ENCODE data around the gene TEX38. TPM values are rescaled to one million over a fixed set of nuclear protein-coding genes. Genes with fewer than 3 reads are reported as not detected.

The TEX38 gene
- total RNA-seq (not detected in 2 replicates), polyA plus RNA-seq (not detected in 2 replicates), polyA minus RNA-seq (0.36 TPM in 1 of 2 replicates, not detected in the other)
- total RNA-seq (2013): not detected

DNA sequence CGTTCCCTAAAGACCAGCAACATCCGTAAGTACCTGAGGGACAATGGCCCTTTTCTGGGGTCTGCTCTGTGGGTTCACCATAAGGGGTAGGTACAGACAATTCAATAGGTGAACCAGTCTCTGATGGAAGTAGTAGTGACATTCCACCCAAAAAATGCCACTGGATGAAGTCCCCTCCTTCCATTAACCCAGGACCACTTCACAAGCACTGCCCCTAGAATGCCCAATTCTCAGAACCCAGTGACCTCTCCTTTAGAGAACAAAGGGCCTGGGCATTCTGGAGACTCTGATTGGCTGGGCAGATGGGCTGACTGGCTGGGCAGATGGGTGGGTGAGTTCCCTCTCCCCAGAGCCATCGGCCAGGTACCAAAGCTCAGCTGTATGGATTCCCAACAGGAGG, at the start of gene TEX38:
TEX38 (plus strand) TSS at position 301 of the 400 bp plus-strand sequence; CDS start at position 382, 81 bp downstream.
- Mint-ChIP-seq H3K4me3 (no peak within 1 kb of the TSS), H3K9me3 (ENCODE audit: insufficient read depth) (no peaks in the 10 kb centered on the region), H3K27ac (no peak within 1 kb of the TSS), H3K4me1 (peaks cover 23% of the 10 kb centered on the region), H3K27me3 (no peaks in the 10 kb centered on the region)
- no peak within 1 kb of the TSS for H3K4me2 ChIP-seq (replicated peaks; ENCODE audit: low read depth, low read length, poor library complexity, severe bottlenecking)
- ATAC-seq (ENCODE audit: low read depth) (no peak), DNase-seq (no peak)
- TF ChIP-seq, protein P1, sequence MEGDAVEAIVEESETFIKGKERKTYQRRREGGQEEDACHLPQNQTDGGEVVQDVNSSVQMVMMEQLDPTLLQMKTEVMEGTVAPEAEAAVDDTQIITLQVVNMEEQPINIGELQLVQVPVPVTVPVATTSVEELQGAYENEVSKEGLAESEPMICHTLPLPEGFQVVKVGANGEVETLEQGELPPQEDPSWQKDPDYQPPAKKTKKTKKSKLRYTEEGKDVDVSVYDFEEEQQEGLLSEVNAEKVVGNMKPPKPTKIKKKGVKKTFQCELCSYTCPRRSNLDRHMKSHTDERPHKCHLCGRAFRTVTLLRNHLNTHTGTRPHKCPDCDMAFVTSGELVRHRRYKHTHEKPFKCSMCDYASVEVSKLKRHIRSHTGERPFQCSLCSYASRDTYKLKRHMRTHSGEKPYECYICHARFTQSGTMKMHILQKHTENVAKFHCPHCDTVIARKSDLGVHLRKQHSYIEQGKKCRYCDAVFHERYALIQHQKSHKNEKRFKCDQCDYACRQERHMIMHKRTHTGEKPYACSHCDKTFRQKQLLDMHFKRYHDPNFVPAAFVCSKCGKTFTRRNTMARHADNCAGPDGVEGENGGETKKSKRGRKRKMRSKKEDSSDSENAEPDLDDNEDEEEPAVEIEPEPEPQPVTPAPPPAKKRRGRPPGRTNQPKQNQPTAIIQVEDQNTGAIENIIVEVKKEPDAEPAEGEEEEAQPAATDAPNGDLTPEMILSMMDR (IDR thresholded peaks at IDR 0.05): no peak
- no peak for TF ChIP-seq EZH2 (IDR thresholded peaks at IDR 0.05; ENCODE audit: borderline replicate concordance, insufficient read depth, low read depth, low read length, poor library complexity, severe bottlenecking)
- H3K79me2 ChIP-seq (ENCODE audit: control insufficient read depth, insufficient read depth, low read length): peaks cover 8% of the 10 kb centered on the region
- no peak within 1 kb of the TSS for H3K9ac ChIP-seq (ENCODE audit: low read length)
- H3K36me3 ChIP-seq (replicated peaks in 1 of 2; ENCODE audit: control extremely low read depth in 1 of 2, control insufficient read depth in 1 of 2, extremely low read depth in 1 of 2, insufficient read depth in 2 of 2, low read length in 1 of 2): peaks cover 5 to 8% of the 10 kb centered on the region in 2 experiments
- WGBS (ENCODE audit: insufficient coverage): 94% methylated on average over 2 of the region's 3 CpGs
- CTCF ChIA-PET: interaction anchor here (0.6 kb wide), 1 partner anchor 53 kb away, joined by 3 read pairs; no protein-coding TSS in a partner anchor
- H3K4me1 ChIP-seq (ENCODE audit: control insufficient read depth in 2 of 2, insufficient read depth in 2 of 2, low read length in 2 of 2): peaks cover 19 to 20% of the 10 kb centered on the region in 2 donors
- H3K4me3 ChIP-seq (ENCODE audit: control extremely low read depth in 1 of 5, extremely low read depth in 1 of 5, insufficient read depth in 1 of 5, low read depth in 2 of 5, low read length in 4 of 5): no peak within 1 kb of the TSS
- H3K9me3 ChIP-seq (ENCODE audit: control extremely low read depth in 1 of 3, control insufficient read depth in 2 of 3, insufficient read depth in 1 of 3, low read length in 2 of 3): no peaks in the 10 kb centered on the region
- no peak within 1 kb of the TSS for H3K27ac ChIP-seq (ENCODE audit: low read length in 2 of 2)
- POLR2A ChIA-PET: no interaction called here
- H3K27me3 ChIP-seq (replicated peaks in 1 of 4; ENCODE audit: control extremely low read depth in 1 of 4, control insufficient read depth in 3 of 4, insufficient read depth in 4 of 4, low read length in 3 of 4): no peaks in the 10 kb centered on the region
- intact Hi-C loops (cut with micrococcal nuclease): no loop called here
- no peak within 1 kb of the TSS for H2AFZ ChIP-seq (ENCODE audit: insufficient read depth, low read depth, low read length, poor library complexity, severe bottlenecking)
- H4K20me1 ChIP-seq (ENCODE audit: control insufficient read depth, insufficient read depth, low read length, poor library complexity, severe bottlenecking): no peaks in the 10 kb centered on the region

DNA sequence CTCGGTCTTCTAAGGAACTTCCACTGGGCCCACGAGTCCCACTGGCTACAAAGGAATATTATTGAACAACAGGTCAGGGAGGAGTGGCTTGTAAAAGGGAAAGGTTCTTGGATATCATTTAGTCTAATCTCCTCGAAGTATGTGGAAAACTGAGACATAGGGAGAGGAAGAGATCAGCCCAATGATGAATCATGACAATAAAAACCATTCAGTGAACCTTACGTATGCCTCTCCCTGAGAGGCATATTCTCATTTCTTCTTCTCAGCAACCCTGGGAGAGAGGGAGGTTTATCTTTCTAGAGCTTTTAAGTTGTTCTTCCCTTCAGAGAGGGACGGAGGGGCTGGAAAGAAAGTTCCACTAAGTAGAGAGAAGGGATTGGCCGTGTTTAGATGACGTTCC, 49.7 kb upstream of the TEX38 start:
- ATAC-seq (ENCODE audit: low read depth) (no peak), DNase-seq (no peak)
- Histone ChIP-seq H3K9me3 (ENCODE audit: control extremely low read depth in 1 of 3, control insufficient read depth in 2 of 3, insufficient read depth in 1 of 3, low read length in 2 of 3) (no peaks in the 10 kb centered on the region), H3K9ac (ENCODE audit: low read length) (no peak overlapping the region), H2AFZ (ENCODE audit: insufficient read depth, low read depth, low read length, poor library complexity, severe bottlenecking) (no peak overlapping the region), H3K79me2 (ENCODE audit: control insufficient read depth, insufficient read depth, low read length) (no peaks in the 10 kb centered on the region), H3K4me3 (ENCODE audit: control extremely low read depth in 1 of 5, extremely low read depth in 1 of 5, insufficient read depth in 1 of 5, low read depth in 2 of 5, low read length in 4 of 5) (no peak overlapping the region), H3K27ac (ENCODE audit: low read length in 2 of 2) (no peak overlapping the region), H3K36me3 (replicated peaks in 1 of 2; ENCODE audit: control extremely low read depth in 1 of 2, control insufficient read depth in 1 of 2, extremely low read depth in 1 of 2, insufficient read depth in 2 of 2, low read length in 1 of 2) (no peaks in the 10 kb centered on the region), H3K27me3 (replicated peaks in 1 of 4; ENCODE audit: control extremely low read depth in 1 of 4, control insufficient read depth in 3 of 4, insufficient read depth in 4 of 4, low read length in 3 of 4) (no peaks in the 10 kb centered on the region), H3K4me2 (replicated peaks; ENCODE audit: low read depth, low read length, poor library complexity, severe bottlenecking) (no peak overlapping the region), H3K4me1 (ENCODE audit: control insufficient read depth in 2 of 2, insufficient read depth in 2 of 2, low read length in 2 of 2) (peaks cover 26 to 28% of the 10 kb centered on the region in 2 donors), H4K20me1 (ENCODE audit: control insufficient read depth, insufficient read depth, low read length, poor library complexity, severe bottlenecking) (no peaks in the 10 kb centered on the region)
- TF ChIP-seq EZH2 (IDR thresholded peaks at IDR 0.05; ENCODE audit: borderline replicate concordance, insufficient read depth, low read depth, low read length, poor library complexity, severe bottlenecking): no peak
- TF ChIP-seq, protein P1 (IDR thresholded peaks at IDR 0.05): no peak
- POLR2A ChIA-PET: no interaction called here
- CTCF ChIA-PET: no interaction called here
- WGBS (ENCODE audit: insufficient coverage): 100% methylated on average over 3 of the region's 7 CpGs
- Mint-ChIP-seq H3K4me1 (peaks cover 26% of the 10 kb centered on the region), H3K4me3 (no peak overlapping the region), H3K27ac (no peak overlapping the region), H3K9me3 (ENCODE audit: insufficient read depth) (no peaks in the 10 kb centered on the region), H3K27me3 (no peaks in the 10 kb centered on the region)
- intact Hi-C loops (cut with micrococcal nuclease): loop anchor here (1.0 kb wide), 1 partner anchor 103 kb away; no protein-coding TSS in a partner anchor

All from B cell (primary cell).